DMS153 (cell line): ENCODE data around the gene ST6GALNAC5.
"Not testable (repeated sequence)": the region's sequence is repeated elsewhere in the genome, so short reads cannot be mapped to it uniquely, and the experiment has no call there.

Experiments used
- DNase-seq: peaks from one replicate; lab custom pipeline; 2025; lab: John Stamatoyannopoulos, UW

ST6GALNAC5 gene

GRCh38 chr1:76939050-76939816, 72.0 kb downstream of the ST6GALNAC5 start:
- DNase-seq: no peak

GRCh38 chr1:76939817-76940216, 72.5 kb downstream of the ST6GALNAC5 start:
- no peak for DNase-seq

- no peak for DNase-seq
Observed at GRCh38 chr1:76940571-76941335, 73.5 kb downstream of the ST6GALNAC5 start.

GRCh38 chr1:76942549-76942948, 75.3 kb downstream of the ST6GALNAC5 start:
- no peak for DNase-seq

GRCh38 chr1:76944942-76945341, 77.7 kb downstream of the ST6GALNAC5 start:
- DNase-seq: peak; percentile 21

- no peak for DNase-seq
Observed at GRCh38 chr1:76948846-76949245, 81.6 kb downstream of the ST6GALNAC5 start.

- DNase-seq: no peak
Observed at GRCh38 chr1:76949503-76949902, 82.2 kb downstream of the ST6GALNAC5 start.

- no peak for DNase-seq
Observed at GRCh38 chr1:76950306-76950705, 83.0 kb downstream of the ST6GALNAC5 start.

- no peak for DNase-seq
Observed at GRCh38 chr1:76951153-76951552, 83.9 kb downstream of the ST6GALNAC5 start.

- DNase-seq: no peak
Observed at GRCh38 chr1:76955652-76956051, 88.4 kb downstream of the ST6GALNAC5 start.

GRCh38 chr1:76957961-76958360, 90.7 kb downstream of the ST6GALNAC5 start:
- DNase-seq: no peak

GRCh38 chr1:76958828-76959227, 91.5 kb downstream of the ST6GALNAC5 start:
- no peak for DNase-seq

- no peak for DNase-seq
Observed at GRCh38 chr1:76959556-76959955, 92.3 kb downstream of the ST6GALNAC5 start.

- DNase-seq: no peak
Observed at GRCh38 chr1:76961181-76961819, 94.0 kb downstream of the ST6GALNAC5 start.

GRCh38 chr1:76961820-76962207, 94.5 kb downstream of the ST6GALNAC5 start:
- no peak for DNase-seq

GRCh38 chr1:76981267-76981666, 114.0 kb downstream of the ST6GALNAC5 start:
- not testable (repeated sequence) for DNase-seq

GRCh38 chr1:76989976-76990375, 122.7 kb downstream of the ST6GALNAC5 start:
- DNase-seq: no peak

GRCh38 chr1:76993036-76993435, 125.8 kb downstream of the ST6GALNAC5 start:
- no peak for DNase-seq

GRCh38 chr1:76998582-76999223, 131.4 kb downstream of the ST6GALNAC5 start:
- no peak for DNase-seq

GRCh38 chr1:77007675-77008074, 140.4 kb downstream of the ST6GALNAC5 start:
- no peak for DNase-seq

GRCh38 chr1:77010937-77011336, 143.7 kb downstream of the ST6GALNAC5 start:
- DNase-seq: no peak

- no peak for DNase-seq
Observed at GRCh38 chr1:77012066-77012465, 144.8 kb downstream of the ST6GALNAC5 start.
